ENCODE data around the gene ETFBKMT.
"Not testable (repeated sequence)": the region's sequence is repeated elsewhere in the genome, so short reads cannot be mapped to it uniquely, and the experiment has no call there.

ETFBKMT gene

DNA sequence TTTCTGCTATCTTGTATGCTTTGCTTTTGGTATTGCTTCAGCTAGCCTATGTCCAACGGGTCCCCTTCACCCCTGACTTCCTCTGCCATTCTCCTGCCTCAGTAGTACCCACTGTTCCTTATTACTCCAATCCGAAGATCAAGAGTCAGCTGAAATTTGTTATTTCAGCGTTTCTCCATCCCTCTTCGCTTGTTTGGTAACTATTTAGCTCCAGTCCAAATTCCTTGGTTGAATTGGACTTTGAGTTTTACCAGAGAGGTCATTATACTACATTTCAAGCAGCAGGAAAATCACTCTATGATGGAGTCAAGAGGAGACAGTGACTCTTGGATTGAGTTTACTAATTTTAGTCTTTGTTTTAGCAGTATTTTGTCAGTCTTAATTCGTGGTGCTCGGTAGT, 4.5 kb downstream of the ETFBKMT start:
- Histone ChIP-seq H3K9me3 (ENCODE audit: insufficient read depth, low read length, severe bottlenecking) (peaks cover 8% of the 10 kb centered on the region), H4K20me1 (ENCODE audit: insufficient read depth, low read length) (no peaks in the 10 kb centered on the region), H3K27me3 (ENCODE audit: insufficient read depth, low read length, poor library complexity) (no peaks in the 10 kb centered on the region), H3K79me2 (ENCODE audit: insufficient read depth, low read length) (no peaks in the 10 kb centered on the region; the same call in 1 of the 2 replicates), H3K4me2 (ENCODE audit: insufficient read depth, low read length) (no peak overlapping the region), H2AFZ (ENCODE audit: low read depth, low read length) (no peak overlapping the region), H3K9ac (ENCODE audit: low read depth, low read length) (no peak overlapping the region), H3K27ac (ENCODE audit: low read length) (no peak overlapping the region), H3K36me3 (ENCODE audit: insufficient read depth, low read length) (no peaks in the 10 kb centered on the region), H3K4me3 (ENCODE audit: low read depth in 1 of 2, low read length in 2 of 2) (no peak overlapping the region), H3K4me1 (ENCODE audit: insufficient read depth, low read length) (peaks cover 13% of the 10 kb centered on the region)
- ATAC-seq (ENCODE audit: insufficient read depth, low read depth) (no peak), DNase-seq (no peak)
- TF ChIP-seq, protein P1, sequence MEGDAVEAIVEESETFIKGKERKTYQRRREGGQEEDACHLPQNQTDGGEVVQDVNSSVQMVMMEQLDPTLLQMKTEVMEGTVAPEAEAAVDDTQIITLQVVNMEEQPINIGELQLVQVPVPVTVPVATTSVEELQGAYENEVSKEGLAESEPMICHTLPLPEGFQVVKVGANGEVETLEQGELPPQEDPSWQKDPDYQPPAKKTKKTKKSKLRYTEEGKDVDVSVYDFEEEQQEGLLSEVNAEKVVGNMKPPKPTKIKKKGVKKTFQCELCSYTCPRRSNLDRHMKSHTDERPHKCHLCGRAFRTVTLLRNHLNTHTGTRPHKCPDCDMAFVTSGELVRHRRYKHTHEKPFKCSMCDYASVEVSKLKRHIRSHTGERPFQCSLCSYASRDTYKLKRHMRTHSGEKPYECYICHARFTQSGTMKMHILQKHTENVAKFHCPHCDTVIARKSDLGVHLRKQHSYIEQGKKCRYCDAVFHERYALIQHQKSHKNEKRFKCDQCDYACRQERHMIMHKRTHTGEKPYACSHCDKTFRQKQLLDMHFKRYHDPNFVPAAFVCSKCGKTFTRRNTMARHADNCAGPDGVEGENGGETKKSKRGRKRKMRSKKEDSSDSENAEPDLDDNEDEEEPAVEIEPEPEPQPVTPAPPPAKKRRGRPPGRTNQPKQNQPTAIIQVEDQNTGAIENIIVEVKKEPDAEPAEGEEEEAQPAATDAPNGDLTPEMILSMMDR (IDR thresholded peaks at IDR 0.05; ENCODE audit: borderline replicate concordance, extremely low read depth, low read length, poor library complexity, severe bottlenecking), result no peak
- TF ChIP-seq EZH2 (IDR thresholded peaks at IDR 0.05; ENCODE audit: borderline replicate concordance, low read depth, low read length, severe bottlenecking), result no peak

DNA sequence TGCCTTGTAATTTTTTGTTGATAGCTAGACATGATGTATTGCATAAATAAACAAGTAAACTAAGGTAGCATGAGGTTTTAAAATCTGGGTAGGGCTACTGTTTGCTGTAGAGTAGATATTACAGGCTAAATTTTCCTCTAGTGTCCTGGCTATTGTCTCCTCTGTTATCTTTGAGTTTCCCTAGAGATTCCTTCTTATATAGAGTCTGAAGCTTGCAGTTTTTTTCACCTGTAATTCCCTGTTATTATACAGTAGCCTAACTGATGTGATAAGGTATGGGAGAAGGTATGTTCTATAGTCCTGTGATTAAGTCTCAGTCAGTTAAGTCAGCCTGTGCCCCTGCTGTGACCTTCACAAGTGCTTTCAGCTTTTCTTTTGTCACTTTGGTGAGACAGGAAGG, 9.5 kb downstream of the ETFBKMT start:
- no peak overlapping the region for H3K9ac ChIP-seq (ENCODE audit: low read depth, low read length)
- H3K9me3 ChIP-seq (ENCODE audit: insufficient read depth, low read length, severe bottlenecking), result peaks cover 14% of the 10 kb centered on the region
- H3K4me3 ChIP-seq (ENCODE audit: low read depth in 1 of 2, low read length in 2 of 2), result no peak overlapping the region
- TF ChIP-seq EZH2 (IDR thresholded peaks at IDR 0.05; ENCODE audit: borderline replicate concordance, low read depth, low read length, severe bottlenecking), result no peak
- TF ChIP-seq, protein P1 (IDR thresholded peaks at IDR 0.05; ENCODE audit: borderline replicate concordance, extremely low read depth, low read length, poor library complexity, severe bottlenecking), result no peak
- H3K27me3 ChIP-seq (ENCODE audit: insufficient read depth, low read length, poor library complexity), result no peaks in the 10 kb centered on the region
- no peak overlapping the region for H3K27ac ChIP-seq (ENCODE audit: low read length)
- DNase-seq (no peak), ATAC-seq (ENCODE audit: insufficient read depth, low read depth) (no peak)
- H2AFZ ChIP-seq (ENCODE audit: low read depth, low read length), result no peak overlapping the region
- peaks cover 4% of the 10 kb centered on the region; the same call in 1 of the 2 replicates for H3K36me3 ChIP-seq (ENCODE audit: insufficient read depth, low read length)
- H3K79me2 ChIP-seq (ENCODE audit: insufficient read depth, low read length), result no peaks in the 10 kb centered on the region
- no peaks in the 10 kb centered on the region for H3K4me1 ChIP-seq (ENCODE audit: insufficient read depth, low read length)
- H4K20me1 ChIP-seq (ENCODE audit: insufficient read depth, low read length), result no peaks in the 10 kb centered on the region
- H3K4me2 ChIP-seq (ENCODE audit: insufficient read depth, low read length), result no peak overlapping the region

- not testable (repeated sequence) for H3K4me1 ChIP-seq (ENCODE audit: insufficient read depth, low read length); ATAC-seq (ENCODE audit: insufficient read depth, low read depth); H3K4me3 ChIP-seq (ENCODE audit: low read depth in 1 of 2, low read length in 2 of 2); H3K27me3 ChIP-seq (ENCODE audit: insufficient read depth, low read length, poor library complexity); H3K4me2 ChIP-seq (ENCODE audit: insufficient read depth, low read length); H3K9ac ChIP-seq (ENCODE audit: low read depth, low read length); H4K20me1 ChIP-seq (ENCODE audit: insufficient read depth, low read length); H2AFZ ChIP-seq (ENCODE audit: low read depth, low read length); H3K79me2 ChIP-seq (ENCODE audit: insufficient read depth, low read length); H3K36me3 ChIP-seq (ENCODE audit: insufficient read depth, low read length); DNase-seq; H3K27ac ChIP-seq (ENCODE audit: low read length)
- H3K9me3 ChIP-seq (ENCODE audit: insufficient read depth, low read length, severe bottlenecking), result peaks cover 14% of the 10 kb centered on the region
These were observed 10.1 kb downstream of the ETFBKMT start for GRCh38 chr12:31669582-31669981.

DNA sequence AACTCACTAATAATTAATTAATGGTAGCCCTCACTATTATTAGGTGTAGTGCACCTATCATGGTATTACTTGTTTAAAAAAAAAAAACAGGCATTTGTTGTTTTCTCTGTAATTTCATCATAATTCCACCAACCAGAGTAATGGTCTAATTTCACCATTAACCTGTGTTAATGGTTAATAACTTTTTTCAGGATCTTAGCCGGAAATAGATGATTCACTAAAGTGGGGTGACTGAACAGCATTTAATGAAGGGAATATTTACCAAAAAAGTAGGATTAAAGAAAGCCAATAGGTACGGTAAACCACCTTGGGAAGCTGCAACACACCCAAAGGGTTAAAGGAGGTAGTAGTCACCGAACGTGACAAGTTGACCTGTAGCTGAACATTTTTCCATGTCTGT, 13.0 kb downstream of the ETFBKMT start:
- no peak overlapping the region for H3K4me3 ChIP-seq (ENCODE audit: low read depth in 1 of 2, low read length in 2 of 2)
- H3K9me3 ChIP-seq (ENCODE audit: insufficient read depth, low read length, severe bottlenecking), result peaks cover 11% of the 10 kb centered on the region
- no peak for ATAC-seq (ENCODE audit: insufficient read depth, low read depth)
- no peak overlapping the region for H3K9ac ChIP-seq (ENCODE audit: low read depth, low read length)
- H3K36me3 ChIP-seq (ENCODE audit: insufficient read depth, low read length), result peaks cover 4% of the 10 kb centered on the region; the same call in 1 of the 2 replicates
- H3K27ac ChIP-seq (ENCODE audit: low read length), result no peak overlapping the region
- no peak for DNase-seq
- H2AFZ ChIP-seq (ENCODE audit: low read depth, low read length), result no peak overlapping the region
- no peaks in the 10 kb centered on the region for H3K27me3 ChIP-seq (ENCODE audit: insufficient read depth, low read length, poor library complexity)
- H3K4me2 ChIP-seq (ENCODE audit: insufficient read depth, low read length), result no peak overlapping the region
- H3K79me2 ChIP-seq (ENCODE audit: insufficient read depth, low read length), result no peaks in the 10 kb centered on the region
- H3K4me1 ChIP-seq (ENCODE audit: insufficient read depth, low read length), result no peaks in the 10 kb centered on the region
- TF ChIP-seq, protein P1 (IDR thresholded peaks at IDR 0.05; ENCODE audit: borderline replicate concordance, extremely low read depth, low read length, poor library complexity, severe bottlenecking), result no peak
- TF ChIP-seq EZH2 (IDR thresholded peaks at IDR 0.05; ENCODE audit: borderline replicate concordance, low read depth, low read length, severe bottlenecking), result no peak
- H4K20me1 ChIP-seq (ENCODE audit: insufficient read depth, low read length), result no peaks in the 10 kb centered on the region

Data from DND-41 (cell line).